ENCODE results near the gene MTRF1L.
A peak's percentile ranks its signal among the peaks of the same experiment; 100 is the strongest.

GRCh38 chr6:152954443-152954842 is 48.1 kb downstream of the MTRF1L start:
- TF ChIP-seq CTCF (IDR thresholded peaks at IDR 0.05; ENCODE audit: low read length) (peak; percentile 27), EZH2 (IDR thresholded peaks at IDR 0.05; ENCODE audit: borderline replicate concordance, low read length) (no peak)

Data from OCI-LY1 (cell line).